ENCODE data around the gene TMEM229A.
"Not testable (repeated sequence)": the region's sequence is repeated elsewhere in the genome, so short reads cannot be mapped to it uniquely, and the experiment has no call there.

GRCh38 chr7:124082234-124082633 is 49.4 kb upstream of the TMEM229A start:
- TF ChIP-seq CTCF, POLR2A (IDR thresholded peaks at IDR 0.05): not testable (repeated sequence)
